DOHH2 (cell line): ENCODE results near the gene OXTR.

Experiments
- CTCF ChIP-seq: fragments of 200-600 bp; sonication (generic); IDR thresholded peaks from one replicate; pipeline ENCODE4 v1.5.1; 2014; ENCODE audit warnings: antibody characterized with exemption, mild to moderate bottlenecking, low read depth, low read length; ENCODE audit not compliant: poor library complexity, severe bottlenecking
- EZH2phosphoT487 ChIP-seq: fragments of 200-600 bp; sonication (generic); IDR thresholded peaks from 2 replicates; pipeline ENCODE4 v1.6.1; 2017; ENCODE audit warnings: borderline replicate concordance, mild to moderate bottlenecking, antibody characterized with exemption, low read length, moderate library complexity, mixed read lengths

- TF ChIP-seq CTCF (no peak), EZH2phosphoT487 (no peak)
Observed at GRCh38 chr3:8802256-8802655, 32.8 kb upstream of the OXTR start.
